Esophagus squamous epithelium (tissue), 5 donors: Measurements from ENCODE around the gene PSMD13. TPM values are rescaled to one million over a fixed set of nuclear protein-coding genes. Genes with fewer than 3 reads are reported as not detected.
A peak's percentile ranks its signal among the peaks of the same experiment; 100 is the strongest.

Experiments used
- DNase-seq: peaks from one replicate; lab custom pipeline; 2025; lab: John Stamatoyannopoulos, UW
- H3K27ac ChIP-seq, 4 donors: fragments of 200-600 bp; sonication (generic); one replicate each; pipeline ENCODE4 v1.5.1; 2016 to 2019; ENCODE audit warnings: mild to moderate bottlenecking in 1 of 4
- H3K27me3 ChIP-seq, 4 donors: fragments of 200-600 bp; sonication (generic); 1 replicate in 3 of 4; 2 replicates in 1 of 4; pipeline versions ENCODE4 v1.5.1 to v1.6.0; 2017 to 2021; ENCODE audit warnings: antibody characterized with exemption in 1 of 4
- H3K36me3 ChIP-seq, 3 donors: fragments of 200-600 bp; sonication (generic); one replicate each; pipeline ENCODE4 v1.5.1; 2016 to 2019
- H3K4me1 ChIP-seq, 3 donors: fragments of 200-600 bp; sonication (generic); one replicate each; pipeline ENCODE4 v1.5.1; 2017 to 2019
- H3K4me3 ChIP-seq, 4 donors: fragments of 200-600 bp; sonication (generic); 1 replicate in 3 of 4; 2 replicates in 1 of 4; pipeline ENCODE4 v1.5.1; 2016 to 2019; ENCODE audit warnings: mild to moderate bottlenecking in 2 of 4, moderate library complexity in 1 of 4
- H3K9me3 ChIP-seq, 3 donors: fragments of 200-600 bp; sonication (generic); one replicate each; pipeline ENCODE4 v1.5.1; 2016 to 2019
- CTCF ChIP-seq, 6 experiments: fragments of 450-650 bp in 4 of 6; fragments of 200-600 bp in 2 of 6; sonication (generic) in 2 of 6; IDR thresholded peaks; one replicate each; pipeline ENCODE4 v1.5.1; 2016 to 2019; ENCODE audit warnings: antibody characterized with exemption in 6 of 6, mild to moderate bottlenecking in 4 of 6, moderate library complexity in 4 of 6
- POLR2A ChIP-seq, 4 donors: fragments of 450-650 bp; IDR thresholded peaks; one replicate each; pipeline ENCODE4 v1.6.1; 2017; ENCODE audit warnings: antibody characterized with exemption in 4 of 4, mild to moderate bottlenecking in 4 of 4, moderate library complexity in 3 of 4
- WGBS, 2 donors: methylation state at CpG; one replicate each; pipeline ENCODE4 v1.1.5; 2018; 5-methylcytosine and 5-hydroxymethylcytosine counted together
- intact Hi-C: fragments of 100-400 bp; cut with DNase I; formaldehyde crosslinking; loops from one replicate; pipeline ENCODE4 v1.15.0; 2022
- total RNA-seq, 4 donors: library from RNA; depleted of rRNA; stranded (reverse); fragments of >200 nt; gene quantifications; one replicate each; pipeline ENCODE4 v1.1.0, GENCODE V29; 2016
- donor health status: DM: yes; HTN: yes; CAD: no.

PSMD13 gene
- total RNA-seq, 4 donors from 2014 or later, result 46.4 to 116 (median 105) TPM

GRCh38 chr11:269146-269890 is 32.5 kb downstream of the PSMD13 start:
- Histone ChIP-seq H3K4me3 (peak overlapping the region in 3 of 4 donors; percentile 10 to 60 (median 43)), H3K36me3 (no peaks in the 10 kb centered on the region), H3K27ac (peak overlapping the region in 3 of 4 donors; percentile 68 to 89 (median 82)), H3K27me3 (peaks cover 0 to 34% (median 0%) of the 10 kb centered on the region in 4 donors), H3K9me3 (no peaks in the 10 kb centered on the region), H3K4me1 (peaks cover 0 to 13% (median 0%) of the 10 kb centered on the region in 3 donors)
- WGBS, 2 donors, result 46 to 48% methylated on average over 21 of the region's 21 CpGs
- TF ChIP-seq POLR2A (IDR thresholded peaks at IDR 0.05) (peak in 2 of 4 donors; percentile 13 to 32), CTCF (IDR thresholded peaks at IDR 0.05) (peak in 2 of 6 experiments; percentile 7 to 39)
- intact Hi-C loops, result no loop called here
- no peak for DNase-seq

DNA sequence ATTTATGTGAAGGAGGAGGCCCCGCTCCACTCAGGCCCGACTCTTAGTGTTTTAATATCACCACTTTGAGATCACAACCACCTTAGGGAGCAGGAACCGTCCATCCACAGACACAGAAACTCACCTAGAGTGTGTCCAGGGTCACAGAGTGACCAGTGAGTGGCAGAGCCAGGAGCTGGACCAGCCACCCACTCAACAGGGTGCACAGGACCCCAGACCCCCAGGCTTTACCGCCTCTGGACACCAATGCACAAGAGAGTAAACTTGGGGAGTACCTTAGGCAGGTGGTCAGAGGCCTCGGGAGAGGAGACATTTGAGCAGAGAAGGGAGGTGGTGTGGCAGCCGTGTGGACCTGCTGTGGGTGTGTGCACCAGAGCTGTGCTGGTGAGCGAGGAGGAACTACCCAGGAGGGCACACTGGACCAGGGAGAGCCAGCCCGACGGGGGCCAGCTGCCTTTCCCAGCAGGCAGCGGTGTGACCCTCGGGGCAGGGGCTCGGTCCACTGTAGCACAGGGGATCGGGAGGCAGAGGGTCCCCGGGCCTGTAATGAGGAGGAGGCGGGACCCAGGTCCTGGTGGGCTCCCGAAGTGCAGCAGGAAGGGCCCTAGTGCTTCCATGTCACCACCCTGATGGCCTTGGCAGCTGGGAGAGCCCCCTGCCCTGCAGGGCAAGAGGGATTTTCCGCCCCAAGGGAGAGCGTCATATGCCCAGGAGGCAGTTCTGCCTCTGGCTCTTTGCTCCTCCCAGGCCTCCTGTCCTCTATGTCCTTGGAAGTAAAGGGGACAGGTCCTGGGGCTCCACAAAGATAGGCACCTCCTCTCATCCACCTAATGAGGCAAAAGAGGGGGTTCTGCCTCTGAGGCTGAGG is 33.9 kb downstream of the PSMD13 start:
- peak overlapping the region in 3 of 4 donors; percentile 17 to 89 (median 68) for H3K27ac ChIP-seq
- peaks cover 0 to 13% (median 0%) of the 10 kb centered on the region in 3 donors for H3K4me1 ChIP-seq
- no peaks in the 10 kb centered on the region for H3K36me3 ChIP-seq
- no peak for TF ChIP-seq CTCF (IDR thresholded peaks at IDR 0.05)
- no peak for TF ChIP-seq POLR2A (IDR thresholded peaks at IDR 0.05)
- H3K27me3 ChIP-seq, result peaks cover 0 to 34% (median 0%) of the 10 kb centered on the region in 4 donors
- no peak overlapping the region for H3K4me3 ChIP-seq
- no peaks in the 10 kb centered on the region for H3K9me3 ChIP-seq
- WGBS, 2 donors, result 87 to 91% methylated on average over 9 to 11 of the region's 18 CpGs
- intact Hi-C loops, result no loop called here
- DNase-seq, result no peak

DNA sequence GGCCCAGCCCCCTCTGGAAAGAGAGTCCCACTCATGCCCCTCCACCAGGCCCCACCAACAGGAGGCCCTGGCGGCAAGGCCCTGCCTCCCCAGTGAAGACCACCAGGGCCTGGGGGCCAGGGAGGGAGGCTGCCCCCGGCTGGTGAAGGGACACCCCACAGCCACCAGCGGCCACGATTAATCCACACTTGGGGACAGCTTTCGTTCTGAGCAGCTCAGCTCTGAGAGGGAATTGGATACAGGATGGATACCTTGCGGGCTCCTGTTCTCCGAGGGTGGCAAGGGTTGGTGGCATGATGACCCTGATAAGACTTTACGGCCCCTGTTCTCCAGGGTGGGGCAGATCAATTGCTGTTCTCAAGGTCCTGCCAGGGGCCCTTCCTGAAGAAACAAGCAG is 34.5 kb downstream of the PSMD13 start:
- no peaks in the 10 kb centered on the region for H3K36me3 ChIP-seq
- no peak overlapping the region for H3K27ac ChIP-seq
- H3K9me3 ChIP-seq, result no peaks in the 10 kb centered on the region
- peaks cover 0 to 34% (median 0%) of the 10 kb centered on the region in 4 donors for H3K27me3 ChIP-seq
- 80 to 93% methylated on average over 1 to 7 of the region's 8 CpGs for WGBS, 2 donors
- DNase-seq, result no peak
- peaks cover 0 to 13% (median 0%) of the 10 kb centered on the region in 3 donors for H3K4me1 ChIP-seq
- intact Hi-C loops, result no loop called here
- H3K4me3 ChIP-seq, result no peak overlapping the region
- TF ChIP-seq POLR2A (IDR thresholded peaks at IDR 0.05) (no peak), CTCF (IDR thresholded peaks at IDR 0.05) (no peak)

DNA sequence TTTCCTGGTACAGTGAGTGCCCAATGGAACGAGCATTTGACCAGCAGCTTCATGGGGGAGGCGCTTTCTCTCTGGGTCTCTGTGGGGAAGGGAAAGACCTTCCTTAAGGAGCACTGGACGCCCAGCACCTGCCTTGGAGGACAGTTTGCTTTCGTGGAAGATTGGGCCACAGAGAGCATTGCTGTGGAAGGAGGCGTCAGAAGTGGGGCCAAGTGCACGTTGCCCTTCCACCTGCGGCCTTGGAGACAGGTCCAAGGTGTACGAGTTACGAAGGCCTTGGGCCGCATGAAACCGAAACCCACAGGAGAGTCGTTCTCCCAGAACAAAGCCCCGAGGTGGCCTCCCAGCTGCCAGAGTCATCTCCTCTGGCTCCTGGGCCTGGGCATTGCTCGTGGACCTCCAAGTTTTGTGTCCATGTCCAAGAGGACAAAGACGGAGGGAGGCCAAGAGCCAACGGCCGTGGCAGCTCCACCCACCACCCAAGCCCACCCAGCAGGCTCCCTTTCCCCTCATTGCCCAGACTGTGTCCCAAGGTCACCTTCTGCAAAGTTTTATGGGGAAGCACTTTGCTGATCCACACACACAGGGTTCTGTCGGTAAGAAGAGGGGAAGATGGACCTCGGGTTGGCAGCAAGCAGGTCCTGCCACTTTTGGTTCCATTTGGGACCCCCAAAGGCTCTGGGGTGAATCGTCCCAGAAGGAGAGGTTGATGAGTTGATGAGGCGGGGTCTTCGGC is 35.6 kb downstream of the PSMD13 start:
- TF ChIP-seq CTCF (IDR thresholded peaks at IDR 0.05) (no peak), POLR2A (IDR thresholded peaks at IDR 0.05) (no peak)

More for the DNA sequence above, 35.6 kb downstream of the PSMD13 start:
- H3K27me3 ChIP-seq, result peaks cover 0 to 45% (median 0%) of the 10 kb centered on the region in 4 donors
- H3K4me1 ChIP-seq, result peaks cover 0 to 13% (median 0%) of the 10 kb centered on the region in 3 donors
- intact Hi-C loops, result no loop called here
- no peaks in the 10 kb centered on the region for H3K9me3 ChIP-seq
- H3K27ac ChIP-seq, result no peak overlapping the region
- WGBS, 2 donors, result 88 to 92% methylated on average over 4 to 13 of the region's 22 CpGs
- no peak overlapping the region for H3K4me3 ChIP-seq
- DNase-seq, result no peak
- no peaks in the 10 kb centered on the region for H3K36me3 ChIP-seq
